ENCODE results near the gene TMEM190. TPM values are rescaled to one million over a fixed set of nuclear protein-coding genes. Genes with fewer than 3 reads are reported as not detected.

The TMEM190 gene
- total and polyA plus RNA-seq, 9 of the 15 experiments (the other 6 are each of a cell fraction or from before 2014, with no cell fraction given), result not detected

- TF ChIP-seq USF1 (CRISPR knock-in tag; IDR thresholded peaks at IDR 0.05) (peak; percentile 95), ZNF408 (CRISPR knock-in tag; IDR thresholded peaks at IDR 0.05; ENCODE audit: low read depth) (no peak), EHMT2 (IDR thresholded peaks at IDR 0.05) (no peak; the same call in 1 of the 2 replicates), EWSR1 (IDR thresholded peaks at IDR 0.05; ENCODE audit: borderline replicate concordance, low read depth, partially characterized antibody) (no peak), SRF (CRISPR knock-in tag; IDR thresholded peaks at IDR 0.05) (peak in 1 of 2 experiments; percentile 45; a peak in 1 of 4 replicates), GTF2F1 (IDR thresholded peaks at IDR 0.05; ENCODE audit: low read depth, low read length) (no peak; the same call in 1 of the 2 replicates), MITF (IDR thresholded peaks at IDR 0.05) (peak; percentile 63; the same call in 1 of the 2 replicates), GMEB1 (CRISPR knock-in tag; IDR thresholded peaks at IDR 0.05) (peak; percentile 96), ESRRA (IDR thresholded peaks at IDR 0.05; ENCODE audit: borderline replicate concordance, low read depth) (peak; percentile 62; the same call in 1 of the 2 replicates), OTX1 (CRISPR knock-in tag; IDR thresholded peaks at IDR 0.05) (peak; percentile 90; the same call in 1 of the 2 replicates), ZNF778 (CRISPR knock-in tag; IDR thresholded peaks at IDR 0.05) (no peak), ZNF57 (CRISPR knock-in tag; IDR thresholded peaks at IDR 0.05) (no peak), SNIP1 (IDR thresholded peaks at IDR 0.05; ENCODE audit: low read depth) (no peak), NBN (IDR thresholded peaks at IDR 0.05; ENCODE audit: low read depth) (peak; percentile 92), NCOA6 (IDR thresholded peaks at IDR 0.05) (peak; percentile 91), THAP7 (CRISPR knock-in tag; IDR thresholded peaks at IDR 0.05) (no peak)
These were observed 31.3 kb downstream of the TMEM190 start (continued) for GRCh38 chr19:55407800-55408532.

Measured in K562 (cell line).